Epithelial cell of esophagus (primary cell): ENCODE results near the gene PSMA5.
"Not testable (repeated sequence)": the region's sequence is repeated elsewhere in the genome, so short reads cannot be mapped to it uniquely, and the experiment has no call there.

Experiments
- DNase-seq: peaks from one replicate; pipeline ENCODE4 v3.0.0; 2010; ENCODE audit warnings: low read depth
- H3K4me3 ChIP-seq: 2 replicates; pipeline ENCODE4 v1.5.1; 2011; ENCODE audit warnings: mild to moderate bottlenecking, low read length, control low read depth
- CTCF ChIP-seq: IDR thresholded peaks from 2 replicates; pipeline ENCODE4 v1.5.1; 2011; ENCODE audit warnings: low read depth, mild to moderate bottlenecking, low read length, control low read depth, inconsistent platforms; ENCODE audit not compliant: insufficient read depth; ENCODE audit errors: missing control alignments

PSMA5 gene

DNA sequence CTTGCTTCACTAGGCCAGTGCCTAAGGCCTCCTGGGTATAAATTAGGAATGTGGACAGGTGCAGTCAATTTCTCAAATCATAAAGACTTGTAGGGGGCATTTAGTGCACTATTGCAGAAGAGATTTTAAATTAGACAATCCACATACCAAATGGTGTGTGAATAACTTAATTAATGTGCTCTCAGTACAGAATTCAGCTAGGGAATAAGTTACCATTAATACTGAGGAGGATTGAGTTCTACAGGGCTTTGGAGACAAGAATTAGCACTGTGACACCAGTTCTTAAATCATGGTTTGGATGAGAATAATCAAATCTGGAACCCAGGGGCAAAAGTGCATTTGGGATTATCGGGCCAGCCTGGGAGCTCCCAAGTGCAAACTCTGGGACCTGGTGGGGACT lies 41.8 kb upstream of the PSMA5 start:
- DNase-seq: no peak
- no peak overlapping the region for H3K4me3 ChIP-seq
- TF ChIP-seq CTCF: no peak

DNA sequence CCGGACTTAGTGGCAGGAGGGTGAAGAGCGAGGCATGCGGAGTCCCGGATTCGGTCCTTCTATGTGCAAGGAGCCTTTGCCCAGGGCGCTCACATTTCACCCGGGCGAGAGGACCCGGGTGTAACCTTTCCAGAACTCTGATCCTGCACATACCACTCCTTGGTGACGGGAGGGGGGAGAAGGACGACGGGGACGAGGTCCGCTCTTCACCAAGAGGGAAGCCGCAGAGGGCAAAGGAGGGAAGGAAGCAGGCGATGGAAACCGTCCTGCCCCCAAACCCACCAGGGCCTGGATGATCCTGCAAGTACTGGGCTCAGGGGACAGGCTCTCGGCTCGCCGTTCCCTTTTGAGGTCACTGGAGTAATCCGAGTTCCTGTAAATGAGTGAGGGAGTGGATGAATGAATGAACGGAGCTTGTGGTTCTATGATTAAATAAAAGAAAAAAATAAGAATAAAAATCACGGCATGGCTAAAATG lies 41.1 kb upstream of the PSMA5 start:
- no peak overlapping the region for H3K4me3 ChIP-seq
- no peak for DNase-seq
- no peak for TF ChIP-seq CTCF

- H3K4me3 ChIP-seq: peak within 1 kb of the TSS; percentile 32
- DNase-seq: no peak
- no peak for TF ChIP-seq CTCF
Observed at GRCh38 chr1:109466452-109467300, 40.4 kb upstream of the PSMA5 start, which contains the start of gene SYPL2. Gene SYPL2, plus strand, starts transcription at chr1:109466546. Its CDS starts 298 bp downstream, at chr1:109466844.

DNA sequence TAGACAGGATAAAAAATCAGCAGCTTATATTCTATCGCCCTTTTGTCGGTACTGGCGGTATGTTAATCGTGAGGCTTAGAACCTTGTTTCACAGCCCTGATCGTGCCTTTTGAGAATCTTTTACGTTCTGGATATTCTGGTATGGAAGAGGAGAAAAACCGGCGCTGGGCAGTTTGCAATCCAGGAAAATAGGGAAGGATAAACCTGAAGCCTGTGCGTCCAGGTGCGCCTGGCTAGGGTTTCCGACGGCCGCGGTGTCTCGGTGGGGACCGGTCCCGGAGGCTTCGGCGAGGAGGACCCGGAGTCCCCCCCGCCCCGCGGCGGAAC lies 39.8 kb upstream of the PSMA5 start:
- DNase-seq: no peak
- H3K4me3 ChIP-seq: peak overlapping the region; percentile 32

DNA sequence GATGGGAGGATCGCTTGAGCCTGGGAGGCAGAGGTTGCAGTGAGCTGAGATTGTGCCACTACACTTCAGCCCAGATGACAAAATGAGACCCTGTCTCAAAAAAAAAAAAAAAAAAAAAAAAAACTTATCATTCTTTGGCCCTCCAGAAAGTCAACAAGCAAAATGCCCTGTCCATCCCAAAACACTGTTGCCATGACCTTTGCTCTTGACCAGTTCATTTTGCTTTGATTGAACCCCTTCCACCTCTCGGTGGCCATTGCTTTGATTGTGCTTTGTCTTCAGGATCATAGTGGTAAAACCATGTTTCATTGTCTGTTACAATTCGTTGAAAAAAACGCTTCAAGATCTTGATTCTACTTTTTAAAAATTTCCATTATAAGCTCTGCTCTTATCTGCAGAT lies 31.6 kb upstream of the PSMA5 start:
- TF ChIP-seq CTCF: no peak
- no peak overlapping the region for H3K4me3 ChIP-seq

More for the DNA sequence above, 39.8 kb upstream of the PSMA5 start:
- no peak for TF ChIP-seq CTCF

GRCh38 chr1:109454497-109455133 lies 28.4 kb upstream of the PSMA5 start:
- DNase-seq: no peak
- no peak for TF ChIP-seq CTCF
- H3K4me3 ChIP-seq: no peak overlapping the region

More for the DNA sequence above, 31.6 kb upstream of the PSMA5 start:
- no peak for DNase-seq

GRCh38 chr1:109447524-109447923 lies 21.3 kb upstream of the PSMA5 start:
- no peak for TF ChIP-seq CTCF
- DNase-seq: no peak
- no peak overlapping the region for H3K4me3 ChIP-seq

DNA sequence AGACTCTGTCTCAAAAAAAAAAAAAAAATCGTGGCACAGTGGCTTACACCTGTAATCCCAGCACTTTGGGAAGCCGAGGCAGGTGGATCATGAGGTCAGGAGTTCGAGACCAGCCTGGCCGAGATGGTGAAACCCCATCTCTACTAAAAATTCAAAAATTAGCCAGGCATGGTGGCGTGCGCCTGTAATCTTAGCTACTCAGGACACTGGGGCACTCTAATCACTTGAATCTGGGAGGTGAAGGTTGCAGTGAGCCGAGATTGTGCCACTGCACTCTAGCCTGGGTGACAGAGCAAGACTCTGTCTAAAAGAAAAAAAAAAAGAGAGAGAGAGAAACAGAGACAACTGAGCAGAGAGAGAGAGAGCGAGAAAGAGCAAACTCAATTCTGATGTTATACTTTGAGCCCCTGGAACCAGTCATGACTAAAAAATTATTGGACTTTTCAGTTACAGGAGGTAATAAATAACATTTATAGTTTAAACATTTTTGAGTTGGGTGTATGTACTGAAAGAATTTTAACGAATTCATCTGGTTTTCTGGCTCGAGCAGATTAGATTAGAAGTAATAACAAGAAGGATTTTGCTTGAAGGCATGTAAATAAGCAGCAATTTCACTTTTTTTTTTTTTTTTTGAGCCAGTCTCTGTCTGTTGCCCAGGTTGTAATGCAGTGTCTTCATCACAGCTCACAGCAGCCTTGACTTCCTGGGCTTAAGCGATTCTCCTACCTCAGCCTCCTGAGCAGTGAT lies 19.9 kb upstream of the PSMA5 start:
- DNase-seq, H3K4me3 ChIP-seq: not testable (repeated sequence)
